ENCODE results near the gene DLG1.

GRCh38 chr3:197297476-197298340, 704 bp downstream of the DLG1 start:
- TF ChIP-seq POLR2A (IDR thresholded peaks at IDR 0.05; ENCODE audit: low read length) (no peak), GATA1 (IDR thresholded peaks at IDR 0.05; ENCODE audit: low read depth, low read length) (no peak)
